Mesothelial cell of epicardium (in vitro differentiated cells): ENCODE measurements around the gene C17orf113. TPM values are rescaled to one million over a fixed set of nuclear protein-coding genes. Genes with fewer than 3 reads are reported as not detected.

Experiments used
- DNase-seq, 2 experiments: peaks; one replicate each; pipeline ENCODE4 v3.0.0; 2021; ENCODE audit warnings: low spot score in 2 of 2; ENCODE audit not compliant: unreplicated experiment in 2 of 2
- H3K27ac Mint-ChIP-seq: 2 replicates; pipeline ENCODE4 v1.8.0; 2021; ENCODE audit warnings: mixed read lengths
- H3K27me3 Mint-ChIP-seq: 2 replicates; pipeline ENCODE4 v1.8.0; 2021; ENCODE audit warnings: low read depth, mixed read lengths
- H3K36me3 Mint-ChIP-seq: 2 replicates; pipeline ENCODE4 v1.8.0; 2021; ENCODE audit warnings: mixed read lengths
- H3K4me1 Mint-ChIP-seq: 2 replicates; pipeline ENCODE4 v1.8.0; 2021; ENCODE audit warnings: mixed read lengths
- H3K4me3 Mint-ChIP-seq: 2 replicates; pipeline ENCODE4 v1.8.0; 2021; ENCODE audit warnings: mild to moderate bottlenecking, moderate library complexity, mixed read lengths
- H3K9me3 Mint-ChIP-seq: 2 replicates; pipeline ENCODE4 v1.8.0; 2021; ENCODE audit warnings: mixed read lengths
- total RNA-seq: library from RNA; stranded (reverse); gene quantifications from 3 replicates; pipeline ENCODE4 v1.2.1, GENCODE V29; 2021
- TF ChIP-seq, protein P1 (sequence below): fragments of 200-600 bp; sonication (generic); IDR thresholded peaks from one replicate; pipeline ENCODE4 v1.5.0; 2021; ENCODE audit warnings: antibody characterized with exemption; ENCODE audit not compliant: unreplicated experiment

Gene C17orf113
- total RNA-seq, 1 donor from 2014 or later: 5.1 TPM

GRCh38 chr17:42056635-42057034 is 6.2 kb upstream of the C17orf113 start:
- no peak overlapping the region for H3K27ac Mint-ChIP-seq
- H3K27me3 Mint-ChIP-seq: peaks cover 28% of the 10 kb centered on the region

GRCh38 chr17:42055496-42055895 is 5.1 kb upstream of the C17orf113 start:
- Mint-ChIP-seq H3K4me1 (peaks cover 29% of the 10 kb centered on the region), H3K9me3 (no peaks in the 10 kb centered on the region), H3K36me3 (no peaks in the 10 kb centered on the region), H3K27me3 (peaks cover 28% of the 10 kb centered on the region), H3K4me3 (no peak overlapping the region), H3K27ac (no peak overlapping the region)
- TF ChIP-seq, protein P1, sequence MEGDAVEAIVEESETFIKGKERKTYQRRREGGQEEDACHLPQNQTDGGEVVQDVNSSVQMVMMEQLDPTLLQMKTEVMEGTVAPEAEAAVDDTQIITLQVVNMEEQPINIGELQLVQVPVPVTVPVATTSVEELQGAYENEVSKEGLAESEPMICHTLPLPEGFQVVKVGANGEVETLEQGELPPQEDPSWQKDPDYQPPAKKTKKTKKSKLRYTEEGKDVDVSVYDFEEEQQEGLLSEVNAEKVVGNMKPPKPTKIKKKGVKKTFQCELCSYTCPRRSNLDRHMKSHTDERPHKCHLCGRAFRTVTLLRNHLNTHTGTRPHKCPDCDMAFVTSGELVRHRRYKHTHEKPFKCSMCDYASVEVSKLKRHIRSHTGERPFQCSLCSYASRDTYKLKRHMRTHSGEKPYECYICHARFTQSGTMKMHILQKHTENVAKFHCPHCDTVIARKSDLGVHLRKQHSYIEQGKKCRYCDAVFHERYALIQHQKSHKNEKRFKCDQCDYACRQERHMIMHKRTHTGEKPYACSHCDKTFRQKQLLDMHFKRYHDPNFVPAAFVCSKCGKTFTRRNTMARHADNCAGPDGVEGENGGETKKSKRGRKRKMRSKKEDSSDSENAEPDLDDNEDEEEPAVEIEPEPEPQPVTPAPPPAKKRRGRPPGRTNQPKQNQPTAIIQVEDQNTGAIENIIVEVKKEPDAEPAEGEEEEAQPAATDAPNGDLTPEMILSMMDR: no peak
- DNase-seq: no peak

More at GRCh38 chr17:42056635-42057034, 6.2 kb upstream of the C17orf113 start:
- Mint-ChIP-seq H3K36me3 (no peaks in the 10 kb centered on the region), H3K4me3 (no peak overlapping the region), H3K4me1 (peaks cover 22% of the 10 kb centered on the region), H3K9me3 (no peaks in the 10 kb centered on the region)
- TF ChIP-seq, protein P1: no peak
- no peak for DNase-seq

- Mint-ChIP-seq H3K9me3 (no peaks in the 10 kb centered on the region), H3K27me3 (peaks cover 28% of the 10 kb centered on the region), H3K4me3 (no peak overlapping the region), H3K4me1 (peaks cover 30% of the 10 kb centered on the region), H3K36me3 (no peaks in the 10 kb centered on the region), H3K27ac (peak overlapping the region; percentile 67)
- no peak for DNase-seq
- TF ChIP-seq, protein P1: no peak
Measured at GRCh38 chr17:42055027-42055426, 4.6 kb upstream of the C17orf113 start.

GRCh38 chr17:42053731-42054500 is 3.5 kb upstream of the C17orf113 start:
- H3K4me3 Mint-ChIP-seq: peak overlapping the region; percentile 13

GRCh38 chr17:42052346-42052877 is 2.0 kb upstream of the C17orf113 start:
- Mint-ChIP-seq H3K27ac (no peak overlapping the region), H3K4me3 (no peak overlapping the region), H3K9me3 (no peaks in the 10 kb centered on the region), H3K27me3 (peaks cover 28% of the 10 kb centered on the region), H3K4me1 (peaks cover 34% of the 10 kb centered on the region), H3K36me3 (no peaks in the 10 kb centered on the region)
- DNase-seq: no peak
- TF ChIP-seq, protein P1: no peak

More at GRCh38 chr17:42053731-42054500, 3.5 kb upstream of the C17orf113 start:
- H3K36me3 Mint-ChIP-seq: no peaks in the 10 kb centered on the region
- H3K27me3 Mint-ChIP-seq: peaks cover 28% of the 10 kb centered on the region
- peaks cover 34% of the 10 kb centered on the region for H3K4me1 Mint-ChIP-seq
- DNase-seq: no peak
- no peaks in the 10 kb centered on the region for H3K9me3 Mint-ChIP-seq
- TF ChIP-seq, protein P1: no peak
- H3K27ac Mint-ChIP-seq: no peak overlapping the region
